ENCODE measurements around the gene ABCA2. TPM values are rescaled to one million over a fixed set of nuclear protein-coding genes. Genes with fewer than 3 reads are reported as not detected.
A peak's percentile ranks its signal among the peaks of the same experiment; 100 is the strongest.
"Not testable (repeated sequence)": the region's sequence is repeated elsewhere in the genome, so short reads cannot be mapped to it uniquely, and the experiment has no call there.

ABCA2 gene
- total RNA-seq, 1 experiment from 2014 or later = 19.2 TPM

DNA sequence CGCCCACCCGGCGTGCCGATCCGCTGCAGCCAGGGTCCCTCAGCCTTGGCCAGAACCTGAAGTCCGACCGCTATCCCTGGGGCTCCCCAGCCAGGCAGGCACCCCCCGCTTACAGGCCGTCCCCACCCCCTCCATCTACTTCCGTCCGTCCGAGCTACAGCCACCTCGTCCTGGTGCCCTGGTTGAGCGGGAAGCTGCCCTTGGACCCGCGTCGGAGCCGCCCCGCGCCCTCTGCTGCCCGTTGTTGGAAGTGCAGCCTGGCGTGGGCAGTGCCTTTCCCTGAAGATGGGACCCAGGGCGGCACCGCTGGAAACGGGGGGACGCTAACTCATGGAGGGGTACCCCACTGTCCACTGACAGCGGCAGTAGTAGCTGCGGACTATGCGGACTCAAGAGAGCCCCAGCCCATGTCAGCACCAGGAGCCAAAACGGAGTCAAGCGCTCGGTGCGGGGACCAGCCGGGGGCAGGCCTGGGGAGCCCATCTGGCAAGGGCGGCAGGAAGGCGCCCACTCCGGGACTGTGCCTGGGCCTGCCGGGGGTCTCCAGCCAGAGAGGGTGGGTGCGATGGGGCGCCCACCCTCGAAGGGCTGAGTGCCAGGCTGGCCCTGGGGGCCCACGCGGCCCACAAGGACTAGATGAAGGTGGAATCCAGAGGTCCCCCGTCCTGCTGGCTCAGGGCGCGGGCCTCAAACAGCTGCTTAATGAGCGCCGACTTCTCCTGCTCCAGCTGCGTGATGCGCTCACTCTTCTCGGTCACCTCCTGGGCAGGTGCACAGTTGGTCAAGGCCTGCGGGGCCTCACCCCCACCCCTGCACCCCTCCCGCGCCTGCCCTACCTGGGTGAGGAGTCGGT lies 36.2 kb upstream of the ABCA2 start (continued):
- TF ChIP-seq, protein P1, sequence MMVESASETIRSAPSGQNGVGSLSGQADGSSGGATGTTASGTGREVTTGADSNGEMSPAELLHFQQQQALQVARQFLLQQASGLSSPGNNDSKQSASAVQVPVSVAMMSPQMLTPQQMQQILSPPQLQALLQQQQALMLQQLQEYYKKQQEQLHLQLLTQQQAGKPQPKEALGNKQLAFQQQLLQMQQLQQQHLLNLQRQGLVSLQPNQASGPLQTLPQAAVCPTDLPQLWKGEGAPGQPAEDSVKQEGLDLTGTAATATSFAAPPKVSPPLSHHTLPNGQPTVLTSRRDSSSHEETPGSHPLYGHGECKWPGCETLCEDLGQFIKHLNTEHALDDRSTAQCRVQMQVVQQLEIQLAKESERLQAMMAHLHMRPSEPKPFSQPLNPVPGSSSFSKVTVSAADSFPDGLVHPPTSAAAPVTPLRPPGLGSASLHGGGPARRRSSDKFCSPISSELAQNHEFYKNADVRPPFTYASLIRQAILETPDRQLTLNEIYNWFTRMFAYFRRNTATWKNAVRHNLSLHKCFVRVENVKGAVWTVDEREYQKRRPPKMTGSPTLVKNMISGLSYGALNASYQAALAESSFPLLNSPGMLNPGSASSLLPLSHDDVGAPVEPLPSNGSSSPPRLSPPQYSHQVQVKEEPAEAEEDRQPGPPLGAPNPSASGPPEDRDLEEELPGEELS (CRISPR knock-in tag; IDR thresholded peaks at IDR 0.05) = 0 out of 2 replicates have a peak, but pooled peaks have one; percentile 19
- TF ChIP-seq JUN (CRISPR knock-in tag; IDR thresholded peaks at IDR 0.05) = no peak
- TF ChIP-seq, protein P2, sequence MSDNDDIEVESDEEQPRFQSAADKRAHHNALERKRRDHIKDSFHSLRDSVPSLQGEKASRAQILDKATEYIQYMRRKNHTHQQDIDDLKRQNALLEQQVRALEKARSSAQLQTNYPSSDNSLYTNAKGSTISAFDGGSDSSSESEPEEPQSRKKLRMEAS (CRISPR knock-in tag; IDR thresholded peaks at IDR 0.05) = peak; percentile 64

DNA sequence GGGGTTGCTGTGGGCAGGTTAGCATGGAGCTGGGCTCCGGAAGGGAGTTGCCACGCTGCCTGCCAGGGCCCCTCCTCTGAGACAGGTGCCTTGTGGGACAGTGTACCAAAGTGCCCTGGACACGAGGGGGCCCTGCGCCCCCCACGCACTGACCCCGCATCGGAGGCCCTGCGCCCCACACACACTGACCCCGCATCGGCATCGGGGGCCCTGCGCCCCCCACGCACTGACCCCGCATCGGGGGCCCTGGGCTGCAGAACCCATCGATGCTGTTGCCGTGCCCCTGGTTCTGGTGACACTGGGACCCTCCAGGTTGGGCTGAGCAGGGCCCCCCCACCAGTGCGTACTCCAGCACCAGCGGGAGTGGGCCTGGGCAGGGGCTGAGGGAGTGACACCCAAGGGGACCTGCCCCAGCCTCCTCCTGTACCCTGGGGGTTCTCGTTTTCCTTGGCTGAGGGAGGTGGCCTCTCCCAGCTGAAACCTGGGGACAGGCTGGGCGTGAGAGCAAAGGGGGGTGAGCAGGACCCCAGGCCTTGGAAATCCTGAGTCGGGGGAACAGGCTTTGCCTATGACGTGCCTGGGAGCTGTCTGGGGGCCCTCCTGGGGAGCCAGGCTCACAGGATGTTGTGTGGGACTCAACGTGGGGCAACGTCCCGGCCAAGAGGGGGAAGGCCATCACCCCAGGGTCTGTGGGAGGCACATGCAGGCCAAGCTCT lies 35.4 kb upstream of the ABCA2 start:
- peaks cover 3% of the 10 kb centered on the region for H3K36me3 Mint-ChIP-seq
- ATAC-seq = no peak
- POLR2A ChIA-PET = interaction anchor here (0.6 kb wide), 1 partner anchor 220 kb away, joined by 7 read pairs; no protein-coding TSS in a partner anchor

DNA sequence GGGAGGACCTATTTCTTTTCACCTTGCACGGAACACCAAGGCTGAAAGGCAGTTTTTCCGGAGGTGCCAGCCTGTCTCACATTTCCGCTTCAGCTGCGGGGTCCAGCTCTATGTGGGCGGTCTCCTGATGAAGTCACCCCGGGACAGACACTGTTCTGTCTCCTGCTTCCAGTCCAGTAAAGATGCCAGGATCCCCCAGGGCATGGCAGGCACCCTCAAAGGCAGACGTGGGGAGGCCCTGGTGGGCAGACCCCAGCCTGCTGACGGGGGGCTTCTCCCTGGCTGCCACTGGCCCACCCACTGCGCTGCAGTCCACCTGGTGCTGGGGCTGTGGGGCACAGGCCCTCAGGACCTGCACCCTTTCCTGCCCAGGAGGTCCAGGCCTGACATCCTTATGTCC lies 34.8 kb upstream of the ABCA2 start:
- DNase-seq (ENCODE audit: low spot score); POLR2A ChIA-PET; ATAC-seq; H3K4me1 Mint-ChIP-seq; H3K4me3 Mint-ChIP-seq; H3K27me3 Mint-ChIP-seq (ENCODE audit: low read depth); H3K27ac Mint-ChIP-seq; H3K9me3 Mint-ChIP-seq; H3K36me3 Mint-ChIP-seq: not testable (repeated sequence)
- CTCF ChIA-PET = interaction anchor here (1.4 to 9.8 kb wide), 6 partner anchors 6 to 138 kb away, joined by 4 to 240 read pairs (median 9); partner anchors contain the start of genes ENTPD2, PAXX and TPRN

More for the DNA sequence above, 35.4 kb upstream of the ABCA2 start:
- Mint-ChIP-seq H3K4me3 (no peak overlapping the region), H3K27ac (no peak overlapping the region), H3K9me3 (no peaks in the 10 kb centered on the region), H3K27me3 (ENCODE audit: low read depth) (peaks cover 6% of the 10 kb centered on the region), H3K4me1 (peaks cover 8% of the 10 kb centered on the region)
- DNase-seq (ENCODE audit: low spot score) = no peak
- CTCF ChIA-PET = interaction anchor here (0.5 to 10.4 kb wide), 56 partner anchors 7 to 736 kb away, joined by 3 to 240 read pairs (median 5); partner anchors contain the start of genes ENTPD2, FUT7, GPSM1 and LCN8
- TF ChIP-seq, protein P3, sequence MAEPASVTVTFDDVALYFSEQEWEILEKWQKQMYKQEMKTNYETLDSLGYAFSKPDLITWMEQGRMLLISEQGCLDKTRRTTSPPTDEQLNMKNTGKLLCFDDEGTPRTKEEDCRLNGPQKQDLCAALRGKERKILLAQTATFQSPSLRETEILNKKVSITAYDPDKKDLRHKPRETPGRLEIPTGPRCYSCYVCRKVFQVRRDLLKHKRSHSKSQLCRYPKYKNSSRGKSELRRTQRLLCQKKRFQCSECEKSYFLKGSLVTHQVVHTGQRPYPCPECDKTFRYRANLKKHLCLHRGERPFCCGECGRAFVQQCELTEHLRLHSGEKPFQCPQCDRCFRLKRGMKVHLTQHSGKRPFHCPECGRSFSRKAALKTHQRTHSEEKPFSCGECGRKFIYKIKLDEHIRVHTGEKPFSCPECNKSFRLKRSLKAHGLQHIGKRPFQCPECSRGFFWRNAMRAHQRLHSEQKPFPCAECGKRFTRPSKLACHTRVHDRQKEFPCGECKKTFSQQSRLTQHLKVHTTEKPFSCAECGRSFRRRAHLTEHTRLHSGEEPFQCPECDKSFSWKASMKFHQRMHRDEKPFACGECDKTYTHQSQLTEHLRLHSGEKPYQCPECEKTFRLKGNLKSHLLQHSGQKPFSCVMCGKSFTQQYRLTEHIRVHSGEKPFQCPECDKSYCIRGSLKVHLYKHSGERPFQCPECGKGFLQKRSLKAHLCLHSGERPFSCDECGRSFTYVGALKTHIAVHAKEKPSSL (CRISPR knock-in tag; conservative IDR thresholded peaks at IDR 0.05) = no peak
- TF ChIP-seq, protein P1 (CRISPR knock-in tag; IDR thresholded peaks at IDR 0.05) = no peak
- TF ChIP-seq, protein P4, sequence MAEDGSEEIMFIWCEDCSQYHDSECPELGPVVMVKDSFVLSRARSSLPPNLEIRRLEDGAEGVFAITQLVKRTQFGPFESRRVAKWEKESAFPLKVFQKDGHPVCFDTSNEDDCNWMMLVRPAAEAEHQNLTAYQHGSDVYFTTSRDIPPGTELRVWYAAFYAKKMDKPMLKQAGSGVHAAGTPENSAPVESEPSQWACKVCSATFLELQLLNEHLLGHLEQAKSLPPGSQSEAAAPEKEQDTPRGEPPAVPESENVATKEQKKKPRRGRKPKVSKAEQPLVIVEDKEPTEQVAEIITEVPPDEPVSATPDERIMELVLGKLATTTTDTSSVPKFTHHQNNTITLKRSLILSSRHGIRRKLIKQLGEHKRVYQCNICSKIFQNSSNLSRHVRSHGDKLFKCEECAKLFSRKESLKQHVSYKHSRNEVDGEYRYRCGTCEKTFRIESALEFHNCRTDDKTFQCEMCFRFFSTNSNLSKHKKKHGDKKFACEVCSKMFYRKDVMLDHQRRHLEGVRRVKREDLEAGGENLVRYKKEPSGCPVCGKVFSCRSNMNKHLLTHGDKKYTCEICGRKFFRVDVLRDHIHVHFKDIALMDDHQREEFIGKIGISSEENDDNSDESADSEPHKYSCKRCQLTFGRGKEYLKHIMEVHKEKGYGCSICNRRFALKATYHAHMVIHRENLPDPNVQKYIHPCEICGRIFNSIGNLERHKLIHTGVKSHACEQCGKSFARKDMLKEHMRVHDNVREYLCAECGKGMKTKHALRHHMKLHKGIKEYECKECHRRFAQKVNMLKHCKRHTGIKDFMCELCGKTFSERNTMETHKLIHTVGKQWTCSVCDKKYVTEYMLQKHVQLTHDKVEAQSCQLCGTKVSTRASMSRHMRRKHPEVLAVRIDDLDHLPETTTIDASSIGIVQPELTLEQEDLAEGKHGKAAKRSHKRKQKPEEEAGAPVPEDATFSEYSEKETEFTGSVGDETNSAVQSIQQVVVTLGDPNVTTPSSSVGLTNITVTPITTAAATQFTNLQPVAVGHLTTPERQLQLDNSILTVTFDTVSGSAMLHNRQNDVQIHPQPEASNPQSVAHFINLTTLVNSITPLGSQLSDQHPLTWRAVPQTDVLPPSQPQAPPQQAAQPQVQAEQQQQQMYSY (CRISPR knock-in tag; IDR thresholded peaks at IDR 0.05) = peak; percentile 47; the same call in 1 of the 2 replicates
- TF ChIP-seq GABPB1 (CRISPR knock-in tag; IDR thresholded peaks at IDR 0.05) = no peak
